ELF-1 (cell line): ENCODE data around the gene ACYP1.
A peak's percentile ranks its signal among the peaks of the same experiment; 100 is the strongest.

Experiments used
- DNase-seq: peaks from one replicate; pipeline ENCODE4 v3.0.0-alpha.2; 2016; ENCODE audit warnings: low read depth, low spot score

Gene ACYP1

DNA sequence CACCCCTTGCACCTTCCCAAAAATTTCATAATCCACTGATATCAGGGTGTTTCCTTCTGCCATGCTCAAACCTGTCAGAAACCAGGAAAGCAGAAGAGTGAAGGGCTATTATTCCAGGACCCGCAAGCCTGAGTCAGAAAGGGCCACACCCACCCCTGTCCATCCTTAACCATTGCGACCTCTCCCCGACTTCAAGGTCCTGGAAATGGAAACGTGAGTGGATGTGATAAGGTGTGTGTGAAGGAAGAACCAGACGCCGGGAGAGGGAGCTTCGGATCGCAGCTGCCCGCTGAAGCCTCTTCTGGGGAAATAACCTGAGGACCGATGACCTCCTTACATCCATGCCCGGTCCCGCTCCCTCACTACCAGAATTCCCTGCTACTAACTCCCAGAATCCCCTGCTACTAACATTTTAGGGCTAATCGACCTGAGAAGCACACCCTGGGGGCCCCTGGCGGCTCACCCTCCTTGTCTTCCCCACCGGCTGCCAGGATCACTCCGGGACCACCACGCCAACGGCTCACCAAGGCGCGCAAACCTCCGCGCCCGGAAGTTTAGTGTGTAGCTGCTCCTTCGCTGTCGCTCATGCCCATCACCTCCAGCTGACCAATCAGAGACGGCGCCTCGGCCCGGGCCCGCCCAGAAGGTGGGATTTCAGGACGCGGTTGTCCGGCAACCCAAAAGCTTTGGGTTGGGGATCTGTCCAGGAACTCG is at the start of gene ACYP1:
Gene ACYP1 (minus strand): TSS at position 534 of the 714 bp plus-strand sequence. CDS start 471 bp downstream, at position 63.
- peak; percentile 97 for DNase-seq

DNA sequence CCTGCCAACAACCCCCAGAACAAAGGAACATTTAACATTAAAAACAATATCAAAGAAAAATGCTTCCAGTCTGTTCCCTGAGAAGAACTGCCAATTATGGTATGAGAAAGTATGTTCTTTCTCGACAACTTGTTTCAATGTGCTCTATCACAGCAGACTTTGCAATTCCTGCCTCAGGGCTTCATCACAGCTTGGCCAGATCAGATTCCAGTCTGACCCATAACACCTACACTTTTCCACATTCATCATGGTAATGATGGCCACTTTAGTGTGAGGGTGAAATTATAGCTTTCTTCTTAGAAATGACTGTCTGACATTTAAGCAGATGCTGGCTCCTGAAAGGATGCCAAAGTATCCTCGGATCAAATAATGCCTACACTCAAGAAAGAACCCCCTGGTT is 46.1 kb upstream of the ACYP1 start:
- no peak for DNase-seq

GRCh38 chr14:75107186-75107585 is 43.4 kb upstream of the ACYP1 start:
- DNase-seq, result no peak

DNA sequence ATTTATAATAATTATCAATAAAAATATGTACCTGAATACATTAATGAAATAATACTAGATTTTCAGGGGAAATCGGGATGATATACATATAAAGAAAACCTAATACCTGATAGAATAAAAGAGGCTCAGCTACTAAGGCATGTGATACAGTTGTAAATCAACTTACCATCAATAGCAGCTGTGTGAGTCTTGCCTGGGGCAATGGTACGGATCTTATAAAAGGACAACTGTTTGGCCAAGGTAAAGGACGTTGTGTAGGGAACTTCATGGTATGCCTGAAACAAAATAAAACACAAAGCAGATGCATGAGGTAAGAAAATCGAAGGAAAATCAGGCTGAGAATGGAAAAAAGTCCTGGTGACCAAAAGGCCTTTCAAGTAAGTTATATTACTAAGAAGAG is 37.7 kb upstream of the ACYP1 start:
- peak; percentile 21 for DNase-seq

DNA sequence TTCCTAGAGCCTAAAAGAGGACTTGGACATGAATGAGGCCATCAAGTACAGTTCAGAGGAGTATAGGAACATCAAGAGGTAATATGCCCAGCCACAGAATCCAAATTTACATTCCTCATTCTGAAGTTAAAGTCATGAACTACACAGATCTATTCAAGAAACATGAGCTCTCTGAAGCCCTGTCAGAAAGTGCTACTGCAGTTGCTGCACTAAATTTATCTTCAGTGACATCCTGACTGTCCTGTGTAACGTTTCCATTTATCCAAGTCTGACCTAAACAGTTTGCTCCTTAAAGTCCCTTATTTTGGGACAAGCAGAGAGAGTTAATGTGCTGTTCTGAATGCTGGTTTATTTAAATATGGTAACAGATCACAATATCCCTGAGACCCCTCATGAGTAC is 34.9 kb upstream of the ACYP1 start:
- no peak for DNase-seq

DNA sequence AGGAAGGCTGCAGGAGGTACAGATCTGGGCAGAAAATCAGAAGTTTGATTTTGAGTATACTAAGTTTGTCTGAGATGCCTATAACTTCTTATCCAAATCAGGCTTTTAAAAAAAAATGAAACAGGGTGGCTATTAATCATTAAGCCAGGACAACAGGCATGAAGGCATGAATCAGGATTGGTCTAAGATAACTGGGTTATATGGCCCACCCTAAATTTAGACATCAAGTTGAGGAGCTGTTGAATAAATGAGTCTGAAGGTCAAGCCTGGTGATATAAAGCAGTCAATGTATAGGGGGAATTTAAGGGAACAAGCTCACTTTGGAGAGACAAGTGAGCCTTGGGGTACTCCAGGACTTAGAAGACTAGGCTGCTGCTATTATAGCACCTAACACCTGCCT is 34.4 kb upstream of the ACYP1 start:
- no peak for DNase-seq

DNA sequence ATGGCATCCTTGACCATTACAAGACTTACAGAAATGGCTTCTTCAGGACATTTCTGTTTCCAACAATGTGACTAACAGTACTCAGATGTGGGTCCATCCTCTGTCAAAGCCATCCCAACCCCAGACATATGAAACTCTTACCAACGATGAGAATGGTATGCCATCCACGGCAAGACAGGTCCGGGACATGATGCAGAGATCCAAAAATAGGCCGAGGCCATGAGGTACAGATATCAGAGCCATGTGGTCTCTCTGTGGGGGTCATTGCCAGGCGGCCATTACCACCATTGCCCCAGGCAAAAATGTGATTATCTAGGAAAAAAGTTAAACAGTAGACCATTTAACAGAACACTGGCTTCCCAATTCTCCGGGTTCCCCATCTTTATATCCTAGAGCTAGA is 33.1 kb upstream of the ACYP1 start:
- DNase-seq, result no peak

DNA sequence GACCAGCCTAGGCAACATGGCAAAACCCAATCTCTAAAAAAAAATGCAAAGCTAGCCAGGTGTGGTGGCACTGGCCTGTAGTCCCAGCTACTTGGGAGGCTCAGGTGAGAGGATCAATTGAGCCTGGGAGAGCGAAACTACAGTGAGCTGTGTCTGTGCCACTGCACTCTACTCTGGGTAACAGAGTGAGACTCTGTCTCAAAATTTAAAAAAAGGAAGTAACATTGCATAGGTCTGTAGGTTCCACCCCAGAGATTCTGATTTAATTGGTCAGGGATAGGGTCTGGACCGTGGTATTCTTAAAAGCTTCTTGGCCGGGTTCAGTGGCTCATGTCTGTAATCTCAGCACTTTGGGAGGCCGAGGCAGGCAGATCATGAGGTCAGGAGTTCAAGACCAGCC is 31.9 kb upstream of the ACYP1 start:
- DNase-seq, result no peak

DNA sequence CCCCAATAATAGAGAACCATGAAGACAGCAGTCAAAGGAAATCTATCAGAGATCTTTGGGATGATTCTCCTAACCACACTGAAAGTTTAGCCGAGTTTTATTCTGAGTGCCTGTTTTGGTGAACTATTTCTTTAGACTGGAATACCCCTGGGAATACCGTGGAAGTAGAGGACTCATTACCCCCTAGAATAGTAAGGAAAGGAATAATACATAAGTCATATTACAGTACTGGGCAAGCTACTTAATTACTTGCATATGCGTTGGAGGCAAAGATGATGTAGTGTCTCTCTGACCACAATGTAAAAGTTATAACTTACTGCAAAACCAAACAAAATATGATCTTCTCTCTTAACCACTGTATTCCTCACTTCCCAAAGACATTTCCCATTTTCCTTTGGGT is 31.1 kb upstream of the ACYP1 start:
- DNase-seq, result no peak

GRCh38 chr14:75092698-75093097 is 28.9 kb upstream of the ACYP1 start:
- no peak for DNase-seq

GRCh38 chr14:75091251-75091650 is 27.4 kb upstream of the ACYP1 start:
- DNase-seq, result no peak

- DNase-seq, result no peak
Measured at GRCh38 chr14:75090353-75090752, 26.5 kb upstream of the ACYP1 start.

GRCh38 chr14:75088566-75089373 is 24.9 kb upstream of the ACYP1 start:
- peak; percentile 46 for DNase-seq

DNA sequence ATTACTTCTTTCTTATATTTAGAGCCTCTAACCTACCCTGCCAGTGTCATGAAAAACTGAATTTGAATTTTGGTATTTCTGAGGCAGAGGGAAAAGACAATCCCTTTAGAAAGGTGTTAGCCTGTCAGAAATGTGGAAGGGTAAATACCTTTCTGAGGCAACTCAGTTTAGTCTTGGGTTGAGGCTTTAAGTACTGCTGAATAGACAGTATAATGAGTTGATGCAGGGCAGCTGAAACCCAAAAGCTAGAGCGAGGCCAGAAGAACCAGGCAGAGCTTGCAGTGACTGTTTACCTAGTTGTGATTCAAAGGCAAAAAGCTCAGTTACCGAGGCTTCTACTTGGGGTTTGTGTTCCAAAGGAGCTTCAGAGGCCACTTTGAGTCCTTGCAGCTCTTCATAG is 24.3 kb upstream of the ACYP1 start:
- no peak for DNase-seq

- no peak for DNase-seq
Measured at GRCh38 chr14:75084513-75084912, 20.7 kb upstream of the ACYP1 start.

DNA sequence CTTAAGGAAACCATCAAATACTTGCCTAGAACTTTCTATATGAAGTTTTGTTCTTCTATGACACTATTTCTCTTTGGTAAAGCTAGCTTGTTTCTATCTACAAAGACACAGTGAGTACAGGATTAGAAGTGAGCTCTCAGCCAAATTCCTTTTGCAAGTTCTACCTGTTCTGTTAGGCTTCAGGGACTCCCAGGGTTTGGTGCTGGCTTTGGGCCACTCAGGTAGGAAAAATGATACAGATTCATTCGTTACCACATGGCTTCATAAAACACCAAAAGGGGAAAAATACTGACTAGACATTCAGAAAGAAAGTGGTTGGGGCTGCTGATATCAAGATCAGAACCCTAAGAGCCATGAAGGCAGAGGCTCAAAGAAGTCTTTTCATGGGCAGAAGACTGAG is 19.4 kb upstream of the ACYP1 start:
- DNase-seq, result no peak

DNA sequence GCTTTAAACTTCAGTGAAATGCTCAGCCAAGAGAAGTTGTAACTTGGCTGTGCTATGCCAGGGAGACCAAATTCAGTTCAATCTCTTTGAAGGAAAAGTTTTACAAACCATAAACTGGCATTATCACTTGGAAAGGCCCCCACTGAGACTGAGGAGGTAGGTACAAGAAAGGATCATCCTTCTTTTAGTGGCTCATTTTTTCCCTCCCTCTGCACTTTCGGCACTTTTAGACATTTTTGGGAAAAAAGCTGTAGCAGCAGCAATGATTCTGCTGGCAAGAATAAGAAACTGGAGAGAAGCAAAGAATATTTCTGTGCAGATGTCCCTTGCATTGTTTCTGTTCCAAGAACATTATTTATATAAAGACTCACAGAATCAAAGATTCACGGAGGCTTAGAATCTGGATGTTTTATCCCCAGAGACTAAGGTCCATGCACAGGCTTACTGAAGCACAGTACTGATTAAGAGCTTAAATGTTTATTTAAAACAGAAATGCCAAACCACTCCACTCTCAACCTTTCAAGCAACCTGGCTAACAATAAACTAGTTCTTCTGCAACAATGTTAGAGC is 17.9 kb upstream of the ACYP1 start:
- no peak for DNase-seq

- DNase-seq, result no peak
Measured at GRCh38 chr14:75079521-75079920, 15.7 kb upstream of the ACYP1 start.

- no peak for DNase-seq
Measured at GRCh38 chr14:75077794-75078193, 14.0 kb upstream of the ACYP1 start.

DNA sequence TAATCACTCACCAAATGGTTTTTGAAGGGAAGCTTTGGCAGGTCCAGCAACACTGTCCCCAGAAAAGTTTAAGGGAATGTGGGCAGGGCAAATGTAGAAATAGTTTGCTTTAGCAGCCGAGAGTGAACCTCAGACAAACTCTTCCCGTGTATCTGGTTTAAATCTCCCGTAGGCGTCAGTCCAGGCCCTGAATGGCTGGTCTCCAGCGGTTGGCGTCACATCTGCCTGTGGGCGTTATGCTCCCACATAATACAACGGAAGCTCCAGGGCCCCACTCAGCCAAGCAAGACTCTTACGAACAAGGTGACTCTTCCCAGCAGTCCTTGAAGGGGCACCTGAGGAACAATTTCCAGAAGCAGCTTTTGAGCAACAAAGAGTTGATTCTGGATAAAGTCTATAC is 6.6 kb upstream of the ACYP1 start:
- DNase-seq, result peak; percentile 20

GRCh38 chr14:75069811-75070145 is 6.0 kb upstream of the ACYP1 start:
- DNase-seq, result no peak

DNA sequence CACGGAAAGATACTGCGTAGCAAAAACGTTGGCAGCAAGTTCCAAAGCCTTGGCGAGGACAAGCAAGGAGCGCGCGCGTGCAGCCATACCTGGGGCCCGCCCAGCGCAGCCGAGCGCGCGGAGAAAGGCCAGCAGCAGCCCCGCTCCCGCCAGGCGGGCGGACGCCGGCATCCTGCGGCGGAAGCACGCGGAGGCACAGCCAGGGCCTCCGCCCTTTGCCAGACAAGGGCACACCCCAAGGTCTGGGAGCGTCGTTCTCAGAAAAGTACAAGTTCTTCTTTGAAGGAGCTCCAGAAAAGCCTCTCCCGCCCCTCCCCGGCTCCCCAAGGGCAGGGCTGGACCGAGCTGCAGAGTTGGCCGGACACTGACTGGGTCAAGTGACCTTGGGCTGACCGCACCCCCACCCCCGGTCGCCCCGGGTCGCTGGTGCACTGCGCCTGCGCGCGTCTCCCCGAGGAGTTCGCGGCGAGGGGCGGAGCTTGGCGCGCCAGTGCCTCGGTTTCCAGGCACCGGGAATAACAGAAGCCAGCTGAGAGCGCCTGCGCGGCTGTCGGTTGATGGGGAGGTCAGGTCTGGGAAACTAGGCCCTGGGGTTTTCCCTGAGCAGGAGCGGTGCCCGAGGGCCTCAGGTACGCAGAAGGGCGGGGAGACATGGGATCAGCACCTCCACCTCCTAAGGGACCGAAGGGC is 5.4 kb upstream of the ACYP1 start, which contains the start of gene ZC2HC1C:
Gene ZC2HC1C (plus strand): TSS at position 521 of the 690 bp plus-strand sequence. CDS start 933 bp downstream, outside the sequence.
- peak; percentile 98 for DNase-seq
